Neural progenitor cell (in vitro differentiated cells): Measurements from ENCODE around the gene PSMC3IP.

Experiments used
- CTCF ChIP-seq: fragments of 200-600 bp; sonication (generic); IDR thresholded peaks from 2 replicates; pipeline ENCODE4 v1.5.1; 2017; ENCODE audit warnings: antibody characterized with exemption, mild to moderate bottlenecking
- EZH2 ChIP-seq: fragments of 200-600 bp; sonication (generic); IDR thresholded peaks from 2 replicates; pipeline ENCODE4 v1.6.1; 2017; ENCODE audit warnings: antibody characterized with exemption, mild to moderate bottlenecking, moderate library complexity

- no peak for TF ChIP-seq EZH2
- no peak for TF ChIP-seq CTCF
These were observed 9.0 kb downstream of the PSMC3IP start for GRCh38 chr17:42568341-42569111.
